ENCODE results near the gene TXK. TPM values are rescaled to one million over a fixed set of nuclear protein-coding genes. Genes with fewer than 3 reads are reported as not detected.

The TXK gene
- total and polyA plus RNA-seq, 2 experiments from 2014 or later = 0.76 to 1.5 TPM

DNA sequence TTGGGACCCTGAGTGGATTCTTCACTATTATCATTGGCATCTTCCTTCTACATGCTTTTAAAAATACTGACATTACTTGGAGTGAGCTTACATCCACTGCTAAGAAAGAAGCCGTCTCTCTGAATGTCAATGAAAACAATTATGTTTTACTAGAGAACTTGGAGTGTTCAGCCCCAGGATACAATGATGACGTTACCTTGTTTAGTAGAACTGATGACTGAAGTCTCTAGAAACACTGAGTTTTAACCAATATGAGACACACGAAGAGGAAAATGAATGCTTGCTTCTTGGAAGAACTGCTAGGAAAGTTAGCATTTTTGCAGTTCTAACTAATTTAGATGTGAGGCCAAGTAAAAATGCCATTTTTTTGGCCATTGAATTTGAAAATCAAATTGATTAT, 98.1 kb downstream of the TXK start:
- Histone ChIP-seq H3K27ac (no peak overlapping the region), H3K9me3 (ENCODE audit: low read depth) (no peaks in the 10 kb centered on the region), H3K9me2 (replicated peaks; ENCODE audit: insufficient read depth) (no peaks in the 10 kb centered on the region), H2AFZ (no peak overlapping the region), H3K4me2 (no peak overlapping the region), H3K27me3 (no peaks in the 10 kb centered on the region), H3K36me3 (replicated peaks; ENCODE audit: insufficient read depth, low read depth) (no peaks in the 10 kb centered on the region), H3K4me3 (no peak overlapping the region), H3K4me1 (ENCODE audit: insufficient read depth) (peaks cover 20% of the 10 kb centered on the region), H3K79me2 (no peaks in the 10 kb centered on the region), H4K20me1 (ENCODE audit: insufficient read depth, poor library complexity, severe bottlenecking) (no peaks in the 10 kb centered on the region)
- no peak for TF ChIP-seq EZH2 (IDR thresholded peaks at IDR 0.05; ENCODE audit: borderline replicate concordance)
- TF ChIP-seq, protein P1, sequence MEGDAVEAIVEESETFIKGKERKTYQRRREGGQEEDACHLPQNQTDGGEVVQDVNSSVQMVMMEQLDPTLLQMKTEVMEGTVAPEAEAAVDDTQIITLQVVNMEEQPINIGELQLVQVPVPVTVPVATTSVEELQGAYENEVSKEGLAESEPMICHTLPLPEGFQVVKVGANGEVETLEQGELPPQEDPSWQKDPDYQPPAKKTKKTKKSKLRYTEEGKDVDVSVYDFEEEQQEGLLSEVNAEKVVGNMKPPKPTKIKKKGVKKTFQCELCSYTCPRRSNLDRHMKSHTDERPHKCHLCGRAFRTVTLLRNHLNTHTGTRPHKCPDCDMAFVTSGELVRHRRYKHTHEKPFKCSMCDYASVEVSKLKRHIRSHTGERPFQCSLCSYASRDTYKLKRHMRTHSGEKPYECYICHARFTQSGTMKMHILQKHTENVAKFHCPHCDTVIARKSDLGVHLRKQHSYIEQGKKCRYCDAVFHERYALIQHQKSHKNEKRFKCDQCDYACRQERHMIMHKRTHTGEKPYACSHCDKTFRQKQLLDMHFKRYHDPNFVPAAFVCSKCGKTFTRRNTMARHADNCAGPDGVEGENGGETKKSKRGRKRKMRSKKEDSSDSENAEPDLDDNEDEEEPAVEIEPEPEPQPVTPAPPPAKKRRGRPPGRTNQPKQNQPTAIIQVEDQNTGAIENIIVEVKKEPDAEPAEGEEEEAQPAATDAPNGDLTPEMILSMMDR (IDR thresholded peaks at IDR 0.05; ENCODE audit: poor library complexity) = no peak
- no peak for TF ChIP-seq EZH2phosphoT487 (IDR thresholded peaks at IDR 0.05; ENCODE audit: low read depth, severe bottlenecking, unreplicated experiment)
- no peak for DNase-seq (ENCODE audit: low spot score)
- 84% methylated on average over 3 of the region's 3 CpGs for WGBS (ENCODE audit: low lambda C conversion rate, missing lambda C conversion rate)

DNA sequence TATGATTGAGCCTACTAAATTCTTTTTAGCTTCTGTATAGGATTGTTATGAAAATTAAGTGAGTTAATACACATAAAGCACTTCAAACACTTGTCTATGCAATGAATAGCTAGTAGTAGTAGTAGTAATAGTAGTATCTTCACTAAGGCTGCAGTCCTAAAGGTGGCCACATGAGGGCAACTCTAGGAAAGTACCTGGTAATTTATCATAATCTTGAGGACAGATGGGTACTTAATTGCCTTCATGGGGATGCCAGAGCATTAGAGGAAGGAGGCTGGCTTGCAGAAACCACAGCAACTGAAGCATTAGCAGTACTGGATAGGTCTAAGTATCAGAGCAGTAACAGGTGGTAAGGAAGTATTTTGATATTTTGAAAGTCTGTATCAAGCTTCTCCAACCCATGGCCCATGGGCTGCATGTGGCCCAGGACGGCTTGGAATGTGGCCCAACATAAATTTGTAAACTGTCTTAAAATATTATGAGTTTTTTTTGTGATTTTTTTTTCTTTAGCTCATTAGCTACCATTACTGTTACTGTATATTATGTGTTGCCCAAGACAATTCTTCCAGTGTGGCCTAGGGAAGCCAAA, 100.1 kb downstream of the TXK start:
- H3K27ac ChIP-seq = no peak overlapping the region
- no peak overlapping the region for H3K4me3 ChIP-seq
- 92% methylated on average over 1 of the region's 1 CpG for WGBS (ENCODE audit: low lambda C conversion rate, missing lambda C conversion rate)
- H4K20me1 ChIP-seq (ENCODE audit: insufficient read depth, poor library complexity, severe bottlenecking) = no peaks in the 10 kb centered on the region
- H3K27me3 ChIP-seq = no peaks in the 10 kb centered on the region
- peaks cover 20% of the 10 kb centered on the region for H3K4me1 ChIP-seq (ENCODE audit: insufficient read depth)
- peak overlapping the region; percentile 4 for H3K4me2 ChIP-seq
- TF ChIP-seq, protein P1 (IDR thresholded peaks at IDR 0.05; ENCODE audit: poor library complexity) = peak; percentile 39
- no peak for TF ChIP-seq EZH2phosphoT487 (IDR thresholded peaks at IDR 0.05; ENCODE audit: low read depth, severe bottlenecking, unreplicated experiment)
- H3K36me3 ChIP-seq (replicated peaks; ENCODE audit: insufficient read depth, low read depth) = no peaks in the 10 kb centered on the region
- no peaks in the 10 kb centered on the region for H3K79me2 ChIP-seq
- DNase-seq (ENCODE audit: low spot score) = peak; percentile 31
- H3K9me3 ChIP-seq (ENCODE audit: low read depth) = no peaks in the 10 kb centered on the region
- H3K9me2 ChIP-seq (replicated peaks; ENCODE audit: insufficient read depth) = no peaks in the 10 kb centered on the region
- no peak overlapping the region for H2AFZ ChIP-seq

DNA sequence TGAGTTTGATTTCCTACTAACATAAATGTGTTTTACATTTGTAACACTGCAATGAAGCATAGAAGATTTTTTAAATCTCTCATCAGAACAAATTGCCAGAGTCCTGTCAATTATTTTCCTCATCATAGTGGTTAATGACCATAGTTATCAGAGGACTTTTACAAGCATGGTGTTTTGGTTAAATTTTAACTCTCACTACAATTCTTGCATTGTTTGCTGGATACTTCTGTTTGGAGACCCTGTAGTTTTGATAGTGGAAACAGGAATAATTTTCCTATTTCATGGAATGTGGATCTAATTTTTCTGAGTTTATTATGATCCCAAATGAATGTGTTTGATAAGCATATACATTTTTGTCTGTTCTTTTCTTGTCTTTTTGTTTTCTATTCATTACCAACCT, 100.6 kb downstream of the TXK start:
- Histone ChIP-seq H4K20me1 (ENCODE audit: insufficient read depth, poor library complexity, severe bottlenecking) (no peaks in the 10 kb centered on the region), H3K4me3 (no peak overlapping the region), H3K79me2 (no peaks in the 10 kb centered on the region), H2AFZ (no peak overlapping the region), H3K4me2 (peak overlapping the region; percentile 4), H3K9me3 (ENCODE audit: low read depth) (no peaks in the 10 kb centered on the region), H3K27ac (peak overlapping the region; percentile 26), H3K27me3 (no peaks in the 10 kb centered on the region), H3K4me1 (ENCODE audit: insufficient read depth) (peaks cover 20% of the 10 kb centered on the region), H3K9me2 (replicated peaks; ENCODE audit: insufficient read depth) (no peaks in the 10 kb centered on the region), H3K36me3 (replicated peaks; ENCODE audit: insufficient read depth, low read depth) (no peaks in the 10 kb centered on the region)
- no peak for DNase-seq (ENCODE audit: low spot score)
- TF ChIP-seq, protein P1 (IDR thresholded peaks at IDR 0.05; ENCODE audit: poor library complexity) = no peak
- no peak for TF ChIP-seq EZH2phosphoT487 (IDR thresholded peaks at IDR 0.05; ENCODE audit: low read depth, severe bottlenecking, unreplicated experiment)
- no peak for TF ChIP-seq EZH2 (IDR thresholded peaks at IDR 0.05; ENCODE audit: borderline replicate concordance)

DNA sequence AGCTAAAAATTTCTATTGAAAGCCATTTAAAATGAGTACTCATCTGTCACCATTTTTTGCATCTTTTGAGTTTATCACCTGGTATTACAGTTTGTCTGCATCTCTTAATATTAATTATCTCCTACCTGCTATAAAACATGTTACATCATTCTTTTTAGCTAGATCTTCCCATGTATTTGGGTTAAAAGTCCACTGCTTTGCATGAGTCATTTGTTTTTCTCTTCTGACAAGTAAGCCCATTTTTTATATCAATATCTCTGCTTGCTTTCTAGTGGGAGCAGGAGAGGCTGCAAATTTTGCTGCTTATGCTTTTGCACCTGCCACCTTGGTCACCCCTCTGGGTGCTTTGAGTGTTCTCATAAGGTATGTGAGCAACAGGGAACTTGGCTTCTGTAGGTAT, 101.3 kb downstream of the TXK start:
- Histone ChIP-seq H4K20me1 (ENCODE audit: insufficient read depth, poor library complexity, severe bottlenecking) (no peaks in the 10 kb centered on the region), H3K4me2 (peak overlapping the region; percentile 4), H3K4me1 (ENCODE audit: insufficient read depth) (peaks cover 20% of the 10 kb centered on the region), H3K9me2 (replicated peaks; ENCODE audit: insufficient read depth) (no peaks in the 10 kb centered on the region), H2AFZ (no peak overlapping the region), H3K36me3 (replicated peaks; ENCODE audit: insufficient read depth, low read depth) (no peaks in the 10 kb centered on the region), H3K27ac (peak overlapping the region; percentile 69), H3K27me3 (no peaks in the 10 kb centered on the region), H3K79me2 (no peaks in the 10 kb centered on the region), H3K4me3 (no peak overlapping the region), H3K9me3 (ENCODE audit: low read depth) (no peaks in the 10 kb centered on the region)
- DNase-seq (ENCODE audit: low spot score) = no peak
- TF ChIP-seq, protein P1 (IDR thresholded peaks at IDR 0.05; ENCODE audit: poor library complexity) = no peak
- TF ChIP-seq EZH2 (IDR thresholded peaks at IDR 0.05; ENCODE audit: borderline replicate concordance) = no peak
- no peak for TF ChIP-seq EZH2phosphoT487 (IDR thresholded peaks at IDR 0.05; ENCODE audit: low read depth, severe bottlenecking, unreplicated experiment)

Data from hepatocyte (in vitro differentiated cells).